Neutrophil (primary cell): ENCODE measurements around the gene SH3BGRL3.

ENCODE experiments used
- H3K27ac ChIP-seq: fragments of 200-600 bp; sonication (generic); 2 replicates; pipeline ENCODE4 v1.5.1; 2016; ENCODE audit warnings: mild to moderate bottlenecking, moderate library complexity
- H3K27me3 ChIP-seq: fragments of 200-600 bp; sonication (generic); 2 replicates; pipeline ENCODE4 v1.6.0; 2016; ENCODE audit warnings: mild to moderate bottlenecking
- H3K36me3 ChIP-seq: fragments of 200-600 bp; sonication (generic); 2 replicates; pipeline ENCODE4 v1.5.1; 2017
- H3K4me1 ChIP-seq, 2 experiments: fragments of 200-600 bp in 1 of 2; sonication (generic) in 1 of 2; 1 replicate in 1 of 2; 2 replicates in 1 of 2; pipeline versions ENCODE4 v1.5.1 to v1.6.1; 2013 to 2016; ENCODE audit warnings: low read depth in 1 of 2, low read length in 1 of 2, mild to moderate bottlenecking in 1 of 2, moderate library complexity in 1 of 2; ENCODE audit not compliant: control insufficient read depth in 1 of 2, insufficient read depth in 1 of 2
- H3K4me3 ChIP-seq, 2 experiments: fragments of 200-600 bp in 1 of 2; sonication (generic) in 1 of 2; 1 replicate in 1 of 2; 2 replicates in 1 of 2; pipeline ENCODE4 v1.5.1; 2013 to 2016; ENCODE audit warnings: low read depth in 1 of 2, low read length in 1 of 2, mild to moderate bottlenecking in 1 of 2, moderate library complexity in 1 of 2
- H3K9me3 ChIP-seq: fragments of 200-600 bp; sonication (generic); 2 replicates; pipeline ENCODE4 v1.5.1; 2016
- CTCF ChIP-seq: fragments of 200-600 bp; sonication (generic); IDR thresholded peaks from 2 replicates; pipeline ENCODE4 v1.5.1; 2016; ENCODE audit warnings: antibody characterized with exemption

SH3BGRL3 gene

GRCh38 chr1:26296340-26297056 lies 16.6 kb downstream of the SH3BGRL3 start:
- no peak for TF ChIP-seq CTCF
- H3K9me3 ChIP-seq = no peaks in the 10 kb centered on the region
- peaks cover 27 to 34% of the 10 kb centered on the region in 2 experiments for H3K4me1 ChIP-seq
- H3K27ac ChIP-seq = no peak overlapping the region
- H3K36me3 ChIP-seq = peaks cover 9% of the 10 kb centered on the region
- H3K27me3 ChIP-seq = no peaks in the 10 kb centered on the region
- H3K4me3 ChIP-seq = no peak overlapping the region

- Histone ChIP-seq H3K4me1 (peaks cover 20 to 26% of the 10 kb centered on the region in 2 experiments), H3K9me3 (no peaks in the 10 kb centered on the region), H3K27ac (no peak overlapping the region), H3K27me3 (no peaks in the 10 kb centered on the region), H3K36me3 (peaks cover 9% of the 10 kb centered on the region), H3K4me3 (no peak overlapping the region)
- no peak for TF ChIP-seq CTCF
Measured at GRCh38 chr1:26297057-26297790, 17.3 kb downstream of the SH3BGRL3 start.

- Histone ChIP-seq H3K27ac (peak overlapping the region; percentile 1), H3K36me3 (peaks cover 9% of the 10 kb centered on the region), H3K4me1 (peaks cover 15 to 21% of the 10 kb centered on the region in 2 experiments), H3K27me3 (no peaks in the 10 kb centered on the region), H3K4me3 (no peak overlapping the region), H3K9me3 (no peaks in the 10 kb centered on the region)
- no peak for TF ChIP-seq CTCF
Measured at GRCh38 chr1:26297791-26298124, 17.9 kb downstream of the SH3BGRL3 start.

GRCh38 chr1:26300578-26301275 lies 20.8 kb downstream of the SH3BGRL3 start:
- Histone ChIP-seq H3K9me3 (no peaks in the 10 kb centered on the region), H3K36me3 (peaks cover 6% of the 10 kb centered on the region), H3K27me3 (no peaks in the 10 kb centered on the region), H3K27ac (no peak overlapping the region), H3K4me3 (no peak overlapping the region), H3K4me1 (peaks cover 28 to 34% of the 10 kb centered on the region in 2 experiments)
- no peak for TF ChIP-seq CTCF

GRCh38 chr1:26302733-26303405 lies 23.0 kb downstream of the SH3BGRL3 start:
- Histone ChIP-seq H3K27ac (no peak overlapping the region), H3K9me3 (no peaks in the 10 kb centered on the region), H3K4me1 (peaks cover 44 to 51% of the 10 kb centered on the region in 2 experiments), H3K27me3 (no peaks in the 10 kb centered on the region), H3K4me3 (no peak overlapping the region), H3K36me3 (no peaks in the 10 kb centered on the region)
- TF ChIP-seq CTCF = no peak
